Fibroblast of pulmonary artery (primary cell): Measurements from ENCODE around the gene VAV1.
"Not testable (repeated sequence)": the region's sequence is repeated elsewhere in the genome, so short reads cannot be mapped to it uniquely, and the experiment has no call there.

Experiments used
- DNase-seq: peaks from one replicate; pipeline ENCODE4 v3.0.0-alpha.2; 2010; ENCODE audit warnings: low read depth
- H3K4me3 ChIP-seq: replicated peaks from 2 replicates; pipeline ENCODE4 v1.5.1; 2011; ENCODE audit warnings: low read depth, mild to moderate bottlenecking, control low read depth, low read length, moderate library complexity
- CTCF ChIP-seq: IDR thresholded peaks from 2 replicates; pipeline ENCODE4 v1.5.1; 2011; ENCODE audit warnings: mild to moderate bottlenecking, control low read depth, low read length, inconsistent platforms; ENCODE audit errors: missing control alignments

VAV1 gene

GRCh38 chr19:6752256-6753177 is 20.0 kb upstream of the VAV1 start:
- no peak overlapping the region for H3K4me3 ChIP-seq

GRCh38 chr19:6753178-6754031 is 19.1 kb upstream of the VAV1 start:
- H3K4me3 ChIP-seq, result peak overlapping the region; percentile 37
- peak; percentile 72 for DNase-seq
- TF ChIP-seq CTCF, result peak; percentile 29

More at GRCh38 chr19:6752256-6753177, 20.0 kb upstream of the VAV1 start:
- no peak for DNase-seq
- TF ChIP-seq CTCF, result no peak

GRCh38 chr19:6754136-6754535 is 18.4 kb upstream of the VAV1 start:
- H3K4me3 ChIP-seq, result no peak overlapping the region
- DNase-seq, result no peak
- no peak for TF ChIP-seq CTCF

GRCh38 chr19:6754653-6755463 is 17.6 kb upstream of the VAV1 start:
- H3K4me3 ChIP-seq, result no peak overlapping the region
- DNase-seq, result no peak
- TF ChIP-seq CTCF, result no peak

- DNase-seq, result no peak
- no peak for TF ChIP-seq CTCF
- no peak overlapping the region for H3K4me3 ChIP-seq
These were observed 11.9 kb upstream of the VAV1 start for GRCh38 chr19:6760606-6761005.

DNA sequence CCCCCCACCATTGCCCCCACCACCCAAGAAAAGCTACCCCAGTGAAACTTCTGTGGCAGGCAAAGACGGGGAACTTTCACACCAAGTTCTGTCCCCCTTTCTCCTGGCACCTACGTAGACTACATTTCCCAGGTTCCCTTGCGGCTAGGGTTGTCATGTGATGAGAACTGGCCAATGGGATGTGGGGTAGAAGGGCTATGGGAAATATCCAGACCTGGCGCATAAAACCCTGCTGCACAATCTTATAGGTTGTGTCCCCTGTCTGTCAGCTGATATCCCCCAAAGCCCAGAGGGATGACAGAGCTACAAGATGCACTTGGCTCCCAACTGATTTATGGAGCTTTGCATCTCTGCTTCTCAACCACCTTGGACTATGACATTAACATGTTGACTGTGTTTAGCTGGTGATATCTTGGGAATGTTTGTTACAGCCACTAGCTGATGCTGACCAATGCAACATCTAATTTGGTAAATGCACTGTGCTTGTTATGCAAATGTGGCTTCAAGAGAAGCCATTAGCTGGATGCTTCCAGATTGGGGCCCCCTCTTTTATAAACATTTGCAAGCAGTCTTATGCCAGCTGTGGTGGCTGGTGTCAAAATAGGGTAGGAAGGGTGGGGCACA is 11.3 kb upstream of the VAV1 start:
- no peak for TF ChIP-seq CTCF
- DNase-seq, result no peak
- no peak overlapping the region for H3K4me3 ChIP-seq

- not testable (repeated sequence) for H3K4me3 ChIP-seq, DNase-seq
These were observed 10.2 kb upstream of the VAV1 start for GRCh38 chr19:6762253-6762797.
